AG09319 (cell line): Measurements from ENCODE around the gene GREB1L.

Source experiments
- DNase-seq: peaks from one replicate; pipeline ENCODE4 v3.0.0-alpha.2; 2010; ENCODE audit warnings: low read depth; ENCODE audit errors: extremely low read depth
- CTCF ChIP-seq: IDR thresholded peaks from 2 replicates; pipeline ENCODE4 v1.5.1; 2011; ENCODE audit warnings: low read depth, mild to moderate bottlenecking, inconsistent platforms, low read length, moderate library complexity

GREB1L gene

GRCh38 chr18:21481739-21482138 lies 239.7 kb downstream of the GREB1L start:
- DNase-seq, result no peak
- no peak for TF ChIP-seq CTCF

- TF ChIP-seq CTCF, result no peak
- DNase-seq, result no peak
These were observed 241.0 kb downstream of the GREB1L start for GRCh38 chr18:21483051-21483450.

GRCh38 chr18:21484851-21485636 lies 243.0 kb downstream of the GREB1L start:
- TF ChIP-seq CTCF, result no peak
- DNase-seq, result no peak

GRCh38 chr18:21486905-21487437 lies 244.9 kb downstream of the GREB1L start:
- no peak for DNase-seq
- no peak for TF ChIP-seq CTCF

- TF ChIP-seq CTCF, result peak; percentile 71
- DNase-seq, result no peak
These were observed 247.2 kb downstream of the GREB1L start for GRCh38 chr18:21489119-21489750.

GRCh38 chr18:21489919-21490495 lies 248.0 kb downstream of the GREB1L start:
- no peak for DNase-seq
- no peak for TF ChIP-seq CTCF

- no peak for TF ChIP-seq CTCF
- DNase-seq, result no peak
These were observed 248.7 kb downstream of the GREB1L start for GRCh38 chr18:21490748-21491147.
